A549 (cell line): ENCODE results near the gene PROM2. TPM values are rescaled to one million over a fixed set of nuclear protein-coding genes. Genes with fewer than 3 reads are reported as not detected.

Source experiments
- ATAC-seq, 2 experiments: fragments of 200-7000 bp in 1 of 2; fragments of >200 bp in 1 of 2; cut with Nextera tagmentation in 1 of 2; cut with Tn5 transposase in 1 of 2; 3 replicates each; pipeline versions ENCODE4 v1.8.0 to v1.9.1; 2018 to 2020; ENCODE audit warnings: mild to moderate bottlenecking in 1 of 2, moderate library complexity in 1 of 2
- CTCF ChIA-PET: fragments of 300-600 bp; sonication (Branson Sonifier 250); formaldehyde crosslinking; extraction: SDS; loops from one replicate; lab custom pipeline; 2021; ENCODE audit warnings: antibody characterized with exemption, inconsistent platforms; lab: Yijun Ruan, JAX
- POLR2A ChIA-PET: fragments of 350-600 bp; formaldehyde crosslinking; extraction: SDS; loops from one replicate; lab custom pipeline; 2021; ENCODE audit warnings: antibody characterized with exemption, inconsistent platforms; lab: Yijun Ruan, JAX
- DNase-seq, 2 experiments: peaks; one replicate each; pipeline versions ENCODE4 v3.0.0 to v3.0.0-alpha.2; 2011 to 2016; ENCODE audit warnings: low read depth in 1 of 2, low spot score in 1 of 2
- FAIRE-seq: peaks from 2 replicates; lab custom pipeline; 2011; peaks lifted over from hg19 to GRCh38; lab: Jason Lieb, UNC
- H3K27ac ChIP-seq, 2 experiments: fragments of >200 bp; sonication (Bioruptor Twin); formaldehyde crosslinking; 3 replicates each; pipeline ENCODE4 v1.5.1; 2016 to 2017
- H3K4me1 ChIP-seq: fragments of >200 bp; sonication (Bioruptor Twin); formaldehyde crosslinking; 3 replicates; pipeline ENCODE4 v1.6.1; 2016
- H3K4me2 ChIP-seq: fragments of >200 bp; sonication (Bioruptor Twin); formaldehyde crosslinking; 3 replicates; pipeline ENCODE4 v1.6.1; 2016
- H3K4me3 ChIP-seq: fragments of >200 bp; sonication (Bioruptor Twin); formaldehyde crosslinking; 3 replicates; pipeline ENCODE4 v1.5.1; 2016
- H3K9me3 ChIP-seq: fragments of >200 bp; sonication (Bioruptor Twin); formaldehyde crosslinking; 3 replicates; pipeline ENCODE4 v1.6.1; 2016
- BCL3 ChIP-seq: fragments of >200 bp; sonication (Bioruptor Twin); formaldehyde crosslinking; IDR thresholded peaks from 3 replicates; pipeline ENCODE4 v1.6.1; 2016
- BHLHE40 ChIP-seq: IDR thresholded peaks from 2 replicates; pipeline ENCODE4 v1.6.1; 2012; ENCODE audit warnings: low read depth, low read length, inconsistent platforms
- ESRRA ChIP-seq: fragments of 150-350 bp; IDR thresholded peaks from 2 replicates; pipeline ENCODE4 v1.6.1; 2014; ENCODE audit warnings: mild to moderate bottlenecking, low read length, borderline replicate concordance
- FOXS1 ChIP-seq: fragments of 250-450 bp; sonication (Bioruptor Pico); IDR thresholded peaks from 2 replicates; pipeline ENCODE4 v1.5.0; 2020; ENCODE audit warnings: mild to moderate bottlenecking, moderate library complexity
- HOXB5 ChIP-seq: fragments of 250-450 bp; sonication (Bioruptor Pico); IDR thresholded peaks from 2 replicates; pipeline ENCODE4 v1.5.0; 2020; ENCODE audit warnings: mild to moderate bottlenecking, moderate library complexity
- JUNB ChIP-seq: fragments of >200 bp; sonication (Bioruptor Twin); formaldehyde crosslinking; IDR thresholded peaks from 2 replicates; pipeline ENCODE4 v1.6.1; 2016
- MYC ChIP-seq: IDR thresholded peaks from 2 replicates; pipeline ENCODE4 v1.6.1; 2012; ENCODE audit warnings: mild to moderate bottlenecking, inconsistent platforms, low read length, improper control_type of control experiment, borderline replicate concordance
- NFE2L2 ChIP-seq: fragments of 150-350 bp; conservative IDR thresholded peaks from 2 replicates; pipeline ENCODE4 v1.6.1; 2014; ENCODE audit warnings: low read length
- NR3C1 ChIP-seq: fragments of >200 bp; sonication (Bioruptor Twin); formaldehyde crosslinking; IDR thresholded peaks from 3 replicates; pipeline ENCODE4 v1.6.1; 2017
- POLR2A ChIP-seq: IDR thresholded peaks from 2 replicates; pipeline ENCODE4 v1.6.1; 2012; ENCODE audit warnings: mild to moderate bottlenecking, low read length
- RAD21 ChIP-seq, 2 experiments: fragments of >200 bp in 1 of 2; sonication (Bioruptor Twin) in 1 of 2; formaldehyde crosslinking in 1 of 2; IDR thresholded peaks in 1 of 2; conservative IDR thresholded peaks in 1 of 2; 2 replicates in 1 of 2; 3 replicates in 1 of 2; pipeline ENCODE4 v1.6.1; 2012 to 2018; ENCODE audit warnings: inconsistent platforms in 1 of 2
- RFX5 ChIP-seq: fragments of 450-650 bp; IDR thresholded peaks from 2 replicates; pipeline ENCODE4 v1.7.1; 2014; ENCODE audit warnings: antibody characterized with exemption, mild to moderate bottlenecking, moderate library complexity
- RNF2 ChIP-seq: fragments of 200-600 bp; sonication (generic); IDR thresholded peaks from 2 replicates; pipeline ENCODE4 v1.6.1; 2016; ENCODE audit warnings: low read depth, mild to moderate bottlenecking, antibody characterized with exemption, moderate library complexity, borderline replicate concordance
- SMC3 ChIP-seq: fragments of >200 bp; sonication (Bioruptor Twin); formaldehyde crosslinking; IDR thresholded peaks from 3 replicates; pipeline ENCODE4 v1.6.1; 2018; ENCODE audit warnings: inconsistent platforms
- SREBF2 ChIP-seq: fragments of 450-650 bp; IDR thresholded peaks from 2 replicates; pipeline ENCODE4 v1.6.1; 2014; ENCODE audit warnings: mild to moderate bottlenecking, moderate library complexity
- ZC3H11A ChIP-seq: fragments of 450-650 bp; IDR thresholded peaks from 2 replicates; pipeline ENCODE4 v1.6.1; 2014; ENCODE audit warnings: antibody characterized with exemption, mild to moderate bottlenecking
- ZSCAN20 ChIP-seq: fragments of 250-450 bp; sonication (Bioruptor Pico); IDR thresholded peaks from 2 replicates; pipeline ENCODE4 v1.8.0; 2022; ENCODE audit warnings: mild to moderate bottlenecking, moderate library complexity
- WGBS: methylation state at CpG from one replicate; pipeline ENCODE4 v1.1.6; 2017; ENCODE audit errors: missing lambda C conversion rate; 5-methylcytosine and 5-hydroxymethylcytosine counted together
- polyA plus RNA-seq, 4 experiments: library from polyadenylated mRNA; depleted of rRNA in 3 of 4; stranded (reverse); fragments of >200 nt; fragmentation: RNase III in 1 of 4; extraction: RNeasy Plus Mini Kit Qiagen cat#74134 plus additional on column Dnase treatment in 1 of 4; gene quantifications; 2 replicates in 3 of 4; 3 replicates in 1 of 4; pipeline ENCODE4 v1.2.3, GENCODE V29; 2011 to 2017
- TF ChIP-seq, protein P1 (sequence below): fragments of 450-650 bp; IDR thresholded peaks from 2 replicates; pipeline ENCODE4 v1.6.1; 2014; ENCODE audit warnings: antibody characterized with exemption
- TF ChIP-seq, protein P2 (sequence below): IDR thresholded peaks from 2 replicates; pipeline ENCODE4 v1.6.1; 2012; ENCODE audit warnings: low read depth, borderline replicate concordance

Gene PROM2
- polyA plus RNA-seq, 2 of the 4 experiments (the other 2 are of a cell fraction): 0.08 to 0.09 TPM

GRCh38 chr2:95312543-95313201, 38.4 kb downstream of the PROM2 start:
- H3K4me1 ChIP-seq: no peaks in the 10 kb centered on the region
- TF ChIP-seq, protein P1, sequence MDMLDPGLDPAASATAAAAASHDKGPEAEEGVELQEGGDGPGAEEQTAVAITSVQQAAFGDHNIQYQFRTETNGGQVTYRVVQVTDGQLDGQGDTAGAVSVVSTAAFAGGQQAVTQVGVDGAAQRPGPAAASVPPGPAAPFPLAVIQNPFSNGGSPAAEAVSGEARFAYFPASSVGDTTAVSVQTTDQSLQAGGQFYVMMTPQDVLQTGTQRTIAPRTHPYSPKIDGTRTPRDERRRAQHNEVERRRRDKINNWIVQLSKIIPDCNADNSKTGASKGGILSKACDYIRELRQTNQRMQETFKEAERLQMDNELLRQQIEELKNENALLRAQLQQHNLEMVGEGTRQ: peak; percentile 51; the same call in 1 of the 2 replicates
- TF ChIP-seq BHLHE40: no peak
- ChIA-PET CTCF (interaction anchor here (0.7 to 2.0 kb wide), 4 partner anchors 13 to 236 kb away, joined by 3 to 4 read pairs (median 4); no protein-coding TSS in a partner anchor), POLR2A (no interaction called here)
- H3K4me2 ChIP-seq: no peak overlapping the region
- 35% methylated on average over 12 of the region's 24 CpGs for WGBS
- H3K27ac ChIP-seq: no peak overlapping the region
- ATAC-seq (no peak), DNase-seq (no peak), FAIRE-seq (no peak)
- no peak overlapping the region for H3K4me3 ChIP-seq
- no peaks in the 10 kb centered on the region for H3K9me3 ChIP-seq

- FAIRE-seq (no peak), ATAC-seq (no peak), DNase-seq (no peak)
- POLR2A ChIA-PET: no interaction called here
- no peaks in the 10 kb centered on the region for H3K4me1 ChIP-seq
- no peak for TF ChIP-seq FOXS1 (CRISPR knock-in tag)
- CTCF ChIA-PET: interaction anchor here (0.8 to 2.0 kb wide), 3 partner anchors 13 to 237 kb away, joined by 3 to 4 read pairs (median 4); no protein-coding TSS in a partner anchor
- WGBS: 43% methylated on average over 16 of the region's 16 CpGs
- no peak overlapping the region for H3K27ac ChIP-seq
- H3K4me2 ChIP-seq: no peak overlapping the region
- H3K9me3 ChIP-seq: no peaks in the 10 kb centered on the region
- no peak overlapping the region for H3K4me3 ChIP-seq
These were observed 39.3 kb downstream of the PROM2 start for GRCh38 chr2:95313296-95314131.

DNA sequence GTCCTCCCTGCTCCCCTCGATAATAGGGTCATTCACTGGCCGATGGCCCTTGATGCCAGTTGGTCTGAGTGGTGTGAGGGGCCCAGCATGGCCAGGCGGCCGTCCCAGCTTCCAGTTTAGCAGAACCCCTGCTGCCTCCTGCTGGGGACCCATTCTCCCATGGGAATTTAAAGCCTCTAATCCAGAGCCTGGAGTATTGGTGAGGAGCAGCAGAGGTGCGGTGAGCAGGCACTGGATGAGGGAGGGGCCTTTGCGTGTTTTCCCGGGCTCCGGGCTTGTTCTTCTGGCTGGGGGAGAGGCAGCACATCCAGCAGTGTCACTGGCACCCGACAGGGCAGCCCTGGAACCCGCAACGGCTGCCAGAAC, 40.3 kb downstream of the PROM2 start:
- DNase-seq (no peak), ATAC-seq (no peak), FAIRE-seq (no peak)
- POLR2A ChIA-PET: no interaction called here
- no peaks in the 10 kb centered on the region for H3K9me3 ChIP-seq
- no peak for TF ChIP-seq BHLHE40
- no peak for TF ChIP-seq MYC
- no peak for TF ChIP-seq SREBF2
- no peak for TF ChIP-seq SMC3
- no peak for TF ChIP-seq HOXB5 (CRISPR knock-in tag)
- no peak for TF ChIP-seq FOXS1 (CRISPR knock-in tag)
- TF ChIP-seq RFX5: no peak
- TF ChIP-seq BCL3: no peak
- TF ChIP-seq, protein P2, sequence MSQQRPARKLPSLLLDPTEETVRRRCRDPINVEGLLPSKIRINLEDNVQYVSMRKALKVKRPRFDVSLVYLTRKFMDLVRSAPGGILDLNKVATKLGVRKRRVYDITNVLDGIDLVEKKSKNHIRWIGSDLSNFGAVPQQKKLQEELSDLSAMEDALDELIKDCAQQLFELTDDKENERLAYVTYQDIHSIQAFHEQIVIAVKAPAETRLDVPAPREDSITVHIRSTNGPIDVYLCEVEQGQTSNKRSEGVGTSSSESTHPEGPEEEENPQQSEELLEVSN: no peak
- TF ChIP-seq RAD21 (conservative IDR thresholded peaks at IDR 0.05 in 1 of 2, IDR thresholded peaks at IDR 0.05 in 1 of 2): no peak
- TF ChIP-seq ESRRA: no peak
- TF ChIP-seq RNF2: no peak
- no peak for TF ChIP-seq ZC3H11A
- no peak for TF ChIP-seq NR3C1
- no peak for TF ChIP-seq JUNB
- no peak for TF ChIP-seq POLR2A
- TF ChIP-seq ZSCAN20 (CRISPR knock-in tag): no peak
- no peak for TF ChIP-seq NFE2L2
- no peak overlapping the region for H3K4me2 ChIP-seq
- H3K27ac ChIP-seq: no peak overlapping the region
- WGBS: 57% methylated on average over 9 of the region's 11 CpGs
- CTCF ChIA-PET: no interaction called here
- H3K4me3 ChIP-seq: no peak overlapping the region
- H3K4me1 ChIP-seq: no peaks in the 10 kb centered on the region
